Fibroblast of lung (primary cell): ENCODE data around the gene RETREG1.

Experiments
- EZH2 ChIP-seq: IDR thresholded peaks from 2 replicates; pipeline ENCODE4 v1.5.1; 2012; ENCODE audit warnings: low read length, control low read depth, mild to moderate bottlenecking; ENCODE audit errors: missing control alignments
- TF ChIP-seq, protein P1 (sequence below), 2 donors: IDR thresholded peaks in 1 of 2; conservative IDR thresholded peaks in 1 of 2; 1 replicate in 1 of 2; 2 replicates in 1 of 2; pipeline ENCODE4 v1.5.1; 2011 to 2012; ENCODE audit warnings: low read length in 2 of 2, control low read depth in 1 of 2, inconsistent platforms in 1 of 2, low read depth in 1 of 2, mild to moderate bottlenecking in 1 of 2

- TF ChIP-seq EZH2, result no peak
- TF ChIP-seq, protein P1, sequence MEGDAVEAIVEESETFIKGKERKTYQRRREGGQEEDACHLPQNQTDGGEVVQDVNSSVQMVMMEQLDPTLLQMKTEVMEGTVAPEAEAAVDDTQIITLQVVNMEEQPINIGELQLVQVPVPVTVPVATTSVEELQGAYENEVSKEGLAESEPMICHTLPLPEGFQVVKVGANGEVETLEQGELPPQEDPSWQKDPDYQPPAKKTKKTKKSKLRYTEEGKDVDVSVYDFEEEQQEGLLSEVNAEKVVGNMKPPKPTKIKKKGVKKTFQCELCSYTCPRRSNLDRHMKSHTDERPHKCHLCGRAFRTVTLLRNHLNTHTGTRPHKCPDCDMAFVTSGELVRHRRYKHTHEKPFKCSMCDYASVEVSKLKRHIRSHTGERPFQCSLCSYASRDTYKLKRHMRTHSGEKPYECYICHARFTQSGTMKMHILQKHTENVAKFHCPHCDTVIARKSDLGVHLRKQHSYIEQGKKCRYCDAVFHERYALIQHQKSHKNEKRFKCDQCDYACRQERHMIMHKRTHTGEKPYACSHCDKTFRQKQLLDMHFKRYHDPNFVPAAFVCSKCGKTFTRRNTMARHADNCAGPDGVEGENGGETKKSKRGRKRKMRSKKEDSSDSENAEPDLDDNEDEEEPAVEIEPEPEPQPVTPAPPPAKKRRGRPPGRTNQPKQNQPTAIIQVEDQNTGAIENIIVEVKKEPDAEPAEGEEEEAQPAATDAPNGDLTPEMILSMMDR (conservative IDR thresholded peaks at IDR 0.05 in 1 of 2, IDR thresholded peaks at IDR 0.05 in 1 of 2; ENCODE audit: low read depth in 1 of 2, low read length in 2 of 2), result no peak
These were observed 91.1 kb downstream of the RETREG1 start for GRCh38 chr5:16525651-16526050.
